Adrenal gland (tissue), 12 donors: ENCODE results near the gene KLHDC4. TPM values are rescaled to one million over a fixed set of nuclear protein-coding genes. Genes with fewer than 3 reads are reported as not detected.
"Not testable (repeated sequence)": the region's sequence is repeated elsewhere in the genome, so short reads cannot be mapped to it uniquely, and the experiment has no call there.

Source experiments
- DNase-seq, 7 donors: peaks; one replicate each; pipeline ENCODE4 v3.0.0-alpha.2; 2019 to 2020
- H3K27ac ChIP-seq, 5 donors: fragments of 200-600 bp; sonication (generic) in 4 of 5; 1 replicate in 3 of 5; 2 replicates in 2 of 5; pipeline versions ENCODE4 v1.5.1 to v1.8.0; 2016 to 2020; ENCODE audit warnings: mild to moderate bottlenecking in 1 of 5
- H3K27me3 ChIP-seq: fragments of 200-600 bp; 2 replicates; pipeline ENCODE4 v1.8.0; 2021
- H3K36me3 ChIP-seq, 2 donors: fragments of 200-600 bp; replicated peaks in 1 of 2; 1 replicate in 1 of 2; 2 replicates in 1 of 2; pipeline versions ENCODE4 v1.5.1 to v1.8.0; 2018 to 2022
- H3K4me1 ChIP-seq, 2 donors: fragments of 200-600 bp; replicated peaks in 1 of 2; 1 replicate in 1 of 2; 2 replicates in 1 of 2; pipeline versions ENCODE4 v1.5.1 to v1.8.0; 2018 to 2021
- H3K4me3 ChIP-seq, 4 donors: fragments of 200-600 bp; sonication (generic) in 3 of 4; one replicate each; pipeline ENCODE4 v1.5.1; 2016 to 2018
- H3K9me3 ChIP-seq, 3 donors: fragments of 200-600 bp; sonication (generic) in 1 of 3; replicated peaks in 1 of 3; 1 replicate in 2 of 3; 2 replicates in 1 of 3; pipeline versions ENCODE4 v1.5.1 to v1.8.0; 2016 to 2021
- POLR2A ChIP-seq, 2 donors: fragments of 450-650 bp; IDR thresholded peaks; one replicate each; pipeline ENCODE4 v1.6.1; 2017; ENCODE audit warnings: antibody characterized with exemption in 2 of 2, mild to moderate bottlenecking in 2 of 2, moderate library complexity in 1 of 2
- WGBS, 4 donors: extraction: QIAGEN DNeasy Blood & Tissue Kit in 2 of 4; methylation state at CpG; one replicate each; pipeline versions ENCODE4 v1.1.5 to v1.1.7; 2013 to 2017; 5-methylcytosine and 5-hydroxymethylcytosine counted together
- intact Hi-C, 2 donors: fragments of 100-400 bp; cut with DNase I; formaldehyde crosslinking; loops; one replicate each; pipeline versions ENCODE4 v1.14.1 to v1.15.0; 2022 to 2023
- polyA plus RNA-seq, 3 donors: library from polyadenylated mRNA; stranded (reverse); fragments of 200-250 nt in 2 of 3; fragments of 350-450 nt in 1 of 3; fragmentation: Illumina TruSeq in 1 of 3; extraction: RNeasy Lipid Tissue Mini Kit (QIAGEN cat#74804) in 1 of 3; gene quantifications; one replicate each; pipeline ENCODE4 v1.2.3, GENCODE V29; 2013 to 2014
- total RNA-seq, 9 donors: library from RNA; depleted of rRNA in 4 of 9; stranded (reverse); fragments of >200 nt in 4 of 9; fragments of 120-200 nt in 1 of 9; fragmentation: NEBNext Ultra II Directional in 1 of 9; extraction: Animal tissue kit (Norgen Biotek cat#: 25700) in 1 of 9; gene quantifications; one replicate each; pipeline versions ENCODE4 v1.1.0 to v1.2.4, GENCODE V29; 2013 to 2023
- TF ChIP-seq, protein P1 (sequence below), 6 experiments: fragments of 450-650 bp in 4 of 6; fragments of 200-600 bp in 2 of 6; sonication (generic) in 1 of 6; IDR thresholded peaks; 1 replicate in 5 of 6; 2 replicates in 1 of 6; pipeline versions ENCODE4 v1.5.1 to v1.8.0; 2016 to 2021; ENCODE audit warnings: antibody characterized with exemption in 6 of 6, mild to moderate bottlenecking in 2 of 6, moderate library complexity in 1 of 6
- donor health status: healthy with polysubstance abuse.
- donor health status: Bipolar disorder and iron deficiency.
- donor health status: DM: yes; HTN: yes; CAD: no.
- donor health status: DM: no; HTN: no; CAD: no.
- donor health status: DM: no; HTN: no; CAD: no.
- donor health status: DM: yes; HTN: yes; CAD: no.

Gene KLHDC4
- total and polyA plus RNA-seq, 12 donors = 15.4 to 94.0 (median 26.4) TPM

DNA sequence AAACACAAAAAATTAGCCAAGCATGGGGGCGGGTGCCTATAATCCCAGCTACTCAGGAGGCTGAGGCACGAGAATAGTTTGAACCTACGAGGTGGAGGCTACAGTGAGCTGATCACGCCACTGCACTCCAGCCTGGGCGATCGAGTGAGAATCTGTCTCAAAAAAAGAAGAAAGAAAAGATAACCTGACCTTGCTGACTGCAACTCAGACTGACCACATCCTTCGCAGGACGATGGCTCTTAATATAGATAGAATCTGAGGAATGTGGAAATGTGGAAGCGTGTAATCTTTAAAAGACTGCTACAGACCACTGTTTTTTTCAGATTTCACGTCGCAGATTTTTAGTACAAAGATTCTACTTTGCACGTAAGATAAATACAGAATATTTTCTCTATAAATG lies 37.8 kb downstream of the KLHDC4 start:
- no peaks in the 10 kb centered on the region for H3K4me1 ChIP-seq
- no peak overlapping the region for H3K27ac ChIP-seq
- H3K27me3 ChIP-seq = no peaks in the 10 kb centered on the region
- DNase-seq = no peak
- H3K36me3 ChIP-seq = peaks cover 0 to 19% of the 10 kb centered on the region in 2 donors
- H3K4me3 ChIP-seq = no peak overlapping the region
- intact Hi-C loops = no loop called here
- TF ChIP-seq POLR2A (IDR thresholded peaks at IDR 0.05) = no peak
- TF ChIP-seq, protein P1, sequence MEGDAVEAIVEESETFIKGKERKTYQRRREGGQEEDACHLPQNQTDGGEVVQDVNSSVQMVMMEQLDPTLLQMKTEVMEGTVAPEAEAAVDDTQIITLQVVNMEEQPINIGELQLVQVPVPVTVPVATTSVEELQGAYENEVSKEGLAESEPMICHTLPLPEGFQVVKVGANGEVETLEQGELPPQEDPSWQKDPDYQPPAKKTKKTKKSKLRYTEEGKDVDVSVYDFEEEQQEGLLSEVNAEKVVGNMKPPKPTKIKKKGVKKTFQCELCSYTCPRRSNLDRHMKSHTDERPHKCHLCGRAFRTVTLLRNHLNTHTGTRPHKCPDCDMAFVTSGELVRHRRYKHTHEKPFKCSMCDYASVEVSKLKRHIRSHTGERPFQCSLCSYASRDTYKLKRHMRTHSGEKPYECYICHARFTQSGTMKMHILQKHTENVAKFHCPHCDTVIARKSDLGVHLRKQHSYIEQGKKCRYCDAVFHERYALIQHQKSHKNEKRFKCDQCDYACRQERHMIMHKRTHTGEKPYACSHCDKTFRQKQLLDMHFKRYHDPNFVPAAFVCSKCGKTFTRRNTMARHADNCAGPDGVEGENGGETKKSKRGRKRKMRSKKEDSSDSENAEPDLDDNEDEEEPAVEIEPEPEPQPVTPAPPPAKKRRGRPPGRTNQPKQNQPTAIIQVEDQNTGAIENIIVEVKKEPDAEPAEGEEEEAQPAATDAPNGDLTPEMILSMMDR (IDR thresholded peaks at IDR 0.05) = no peak
- 87 to 91% (median 89%) methylated on average over 12 of the region's 12 CpGs for WGBS, 4 donors
- H3K9me3 ChIP-seq = no peaks in the 10 kb centered on the region

DNA sequence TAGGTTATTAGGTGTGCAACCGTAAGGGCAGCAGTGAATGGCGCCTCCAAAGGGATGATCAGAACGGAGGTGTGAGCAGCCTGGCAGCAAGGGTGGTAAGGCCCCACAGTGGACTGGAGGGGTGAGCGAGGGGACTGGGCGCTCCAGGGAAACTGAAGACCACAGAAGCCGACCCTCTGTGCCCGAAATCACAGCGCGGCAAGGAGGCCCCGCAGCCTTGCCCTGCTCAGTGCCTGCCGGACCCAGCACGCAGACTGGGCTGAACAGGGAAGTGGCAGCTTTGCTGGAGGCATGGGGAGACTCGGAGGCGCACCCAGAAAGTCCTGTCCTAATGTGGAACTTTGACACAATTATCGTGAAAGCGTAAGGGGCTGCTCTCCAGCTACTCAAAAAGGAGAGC lies 38.4 kb downstream of the KLHDC4 start:
- Histone ChIP-seq H3K36me3 (peaks cover 0 to 19% of the 10 kb centered on the region in 2 donors), H3K27ac (no peak overlapping the region), H3K4me3 (no peak overlapping the region), H3K27me3 (no peaks in the 10 kb centered on the region), H3K4me1 (no peaks in the 10 kb centered on the region), H3K9me3 (no peaks in the 10 kb centered on the region)
- no peak for DNase-seq
- 95 to 98% (median 96%) methylated on average over 7 to 16 of the region's 16 CpGs for WGBS, 4 donors
- intact Hi-C loops = no loop called here
- TF ChIP-seq, protein P1 (IDR thresholded peaks at IDR 0.05) = no peak
- TF ChIP-seq POLR2A (IDR thresholded peaks at IDR 0.05) = no peak

DNA sequence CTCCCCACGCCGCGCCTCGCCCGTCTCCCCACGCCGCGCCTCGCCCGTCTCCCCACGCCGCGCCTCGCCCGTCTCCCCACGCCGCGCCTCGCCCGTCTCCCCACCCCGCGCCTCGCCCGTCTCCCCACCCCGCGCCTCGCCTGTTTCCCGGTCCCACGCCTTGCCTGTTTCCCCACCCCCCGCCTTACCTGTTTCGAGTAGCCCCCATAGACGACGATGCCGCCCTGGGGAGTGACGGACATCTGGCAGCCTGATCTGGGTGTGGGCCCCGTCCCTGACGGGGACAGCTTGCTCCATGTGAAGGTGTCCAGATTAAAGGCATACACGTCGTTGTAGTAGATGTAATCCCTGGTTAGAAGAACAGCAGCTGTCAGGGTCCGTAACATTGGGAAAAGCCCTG lies 39.2 kb downstream of the KLHDC4 start:
- H3K4me3 ChIP-seq, H3K4me1 ChIP-seq, DNase-seq, intact Hi-C loops, H3K27ac ChIP-seq, H3K27me3 ChIP-seq, H3K9me3 ChIP-seq: not testable (repeated sequence)
- H3K36me3 ChIP-seq = peaks cover 0 to 17% of the 10 kb centered on the region in 2 donors
- WGBS, 4 donors = 94 to 98% (median 97%) methylated on average over 7 to 32 of the region's 40 CpGs

DNA sequence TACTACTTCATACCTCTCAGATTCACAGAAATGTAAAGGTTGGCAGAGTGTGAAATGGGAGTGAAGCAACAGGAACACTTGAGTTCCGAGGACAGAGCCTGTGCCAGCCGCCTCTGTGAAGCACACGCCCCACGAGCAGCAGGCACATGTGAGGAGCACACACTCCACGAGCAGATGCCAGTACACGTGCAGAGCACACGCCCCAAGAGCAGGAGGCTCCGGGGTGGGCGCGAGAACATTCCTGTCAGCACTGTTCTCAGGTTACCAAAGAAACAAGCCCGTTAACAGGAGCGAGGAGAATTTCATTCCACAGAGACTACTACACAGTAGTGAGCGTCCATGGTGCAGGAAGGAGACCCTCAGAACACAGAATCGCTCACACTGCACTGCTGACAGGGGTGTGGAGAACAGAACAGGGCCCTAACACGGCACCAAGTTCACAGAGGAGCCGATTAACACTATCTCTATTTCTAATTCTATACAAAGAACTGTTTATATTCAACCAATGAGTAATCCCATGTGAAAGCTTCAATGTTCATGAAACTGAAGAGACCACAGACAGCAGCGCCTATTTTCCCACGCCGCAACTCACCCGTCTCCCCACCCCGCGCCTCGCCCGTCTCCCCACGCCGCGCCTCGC lies 40.1 kb downstream of the KLHDC4 start:
- TF ChIP-seq, protein P1 (IDR thresholded peaks at IDR 0.05) = no peak

More for the DNA sequence above, 40.1 kb downstream of the KLHDC4 start:
- Histone ChIP-seq H3K9me3 (no peaks in the 10 kb centered on the region), H3K27me3 (no peaks in the 10 kb centered on the region), H3K36me3 (peaks cover 0 to 16% of the 10 kb centered on the region in 2 donors), H3K27ac (no peak overlapping the region), H3K4me1 (no peaks in the 10 kb centered on the region), H3K4me3 (no peak overlapping the region)
- intact Hi-C loops = no loop called here
- WGBS, 4 donors = 89 to 93% (median 92%) methylated on average over 20 to 28 of the region's 28 CpGs
- no peak for DNase-seq
